Stimulated activated CD8-positive, alpha-beta memory T cell treated with anti-CD3 and anti-CD28 coated beads, Interleukin-4, amount 100 ng/mL, for 4 hours (primary cell): ENCODE data around the gene USP32.
"Not testable (repeated sequence)": the region's sequence is repeated elsewhere in the genome, so short reads cannot be mapped to it uniquely, and the experiment has no call there.

ENCODE experiments used
- DNase-seq, 2 donors: peaks; one replicate each; pipeline ENCODE4 v3.0.0-alpha.2; 2020; ENCODE audit warnings: low read depth in 2 of 2, low spot score in 1 of 2

USP32 gene

DNA sequence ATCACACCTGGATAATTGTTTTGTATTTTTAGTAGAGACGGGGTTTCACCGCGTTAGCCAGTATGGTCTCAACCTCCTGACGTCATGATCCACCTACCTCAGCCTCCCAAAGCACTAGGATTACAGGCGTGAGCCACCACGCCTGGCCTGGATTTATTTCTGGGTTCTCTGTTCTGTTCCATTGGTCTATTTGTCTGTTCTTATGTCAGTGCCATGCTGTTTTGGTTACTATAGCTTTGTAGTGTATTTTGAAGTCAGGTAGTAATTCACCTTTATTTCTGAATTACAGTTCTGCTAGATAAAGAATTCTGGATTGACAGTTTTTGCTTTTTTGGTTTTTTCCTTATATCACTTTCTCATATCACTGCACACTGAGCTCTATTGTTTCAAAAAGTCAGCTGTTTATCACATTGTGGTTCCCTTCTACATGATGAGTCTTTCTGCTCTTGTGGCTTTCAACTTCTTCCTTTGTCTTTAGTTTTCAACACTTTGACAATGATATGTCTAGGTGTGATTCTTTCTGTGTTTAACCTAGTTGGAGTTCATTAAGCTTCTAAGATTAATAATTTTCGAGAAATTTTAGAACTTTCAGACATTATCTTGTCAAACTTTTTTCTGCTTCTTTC is 144.0 kb downstream of the USP32 start:
- DNase-seq, result no peak

GRCh38 chr17:60244656-60245055 is 147.3 kb downstream of the USP32 start:
- DNase-seq, result no peak

GRCh38 chr17:60240290-60240689 is 151.6 kb downstream of the USP32 start:
- no peak for DNase-seq

DNA sequence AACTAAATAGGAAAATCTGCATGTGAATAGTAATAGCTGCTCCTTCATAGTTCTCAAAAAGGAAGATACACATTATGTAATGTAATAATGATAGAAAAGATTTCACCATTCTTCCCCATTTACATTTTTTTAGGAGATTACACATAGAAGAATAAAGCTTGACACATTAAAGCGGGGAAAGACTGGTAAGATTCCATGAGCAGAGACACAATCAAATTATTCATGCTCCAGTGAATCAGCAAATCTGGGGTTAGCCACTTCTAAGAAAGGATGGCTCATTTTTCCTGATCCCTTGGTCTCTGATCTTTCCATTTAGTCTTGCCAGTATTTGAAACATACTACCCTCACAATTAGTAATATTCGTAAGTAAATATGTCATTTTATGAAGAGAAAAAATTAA is 160.2 kb downstream of the USP32 start:
- no peak for DNase-seq

DNA sequence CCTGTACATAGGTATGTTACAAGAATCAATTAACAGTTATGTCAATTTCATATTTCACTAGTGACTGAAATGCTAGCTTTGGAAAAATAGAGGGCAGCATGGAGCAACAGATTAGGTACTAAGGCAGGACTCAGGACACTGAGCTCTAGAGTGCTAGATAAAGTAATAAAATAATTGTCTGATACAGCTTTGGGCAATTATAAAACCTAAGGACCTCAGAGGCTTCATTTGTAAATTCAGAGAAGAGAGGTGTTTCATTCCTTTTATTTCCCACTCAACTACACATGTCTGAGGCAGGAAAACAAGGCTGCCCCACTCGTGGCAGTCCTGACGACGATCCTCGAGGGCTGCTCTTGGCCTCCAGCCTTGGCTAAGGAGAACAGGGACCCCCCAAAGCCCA is 160.7 kb downstream of the USP32 start:
- DNase-seq, result no peak

DNA sequence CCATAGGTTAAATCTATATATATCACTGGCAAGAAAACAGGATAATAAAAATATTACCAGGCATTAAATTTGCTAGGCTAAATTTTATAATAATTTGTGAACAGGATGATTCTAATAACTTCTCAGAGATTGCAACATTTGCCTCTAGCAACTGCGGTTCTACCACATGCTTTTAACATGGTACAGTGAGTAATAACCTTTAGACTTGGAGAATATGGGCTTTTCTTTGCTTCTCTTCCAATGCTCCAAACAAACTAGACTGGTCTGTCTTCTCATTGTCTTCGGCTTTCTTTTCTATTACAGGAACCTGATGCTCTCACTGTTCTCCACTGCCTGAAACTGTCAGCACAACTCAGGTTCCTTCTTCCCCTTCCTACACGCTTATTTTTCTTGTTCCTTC is 161.6 kb downstream of the USP32 start:
- DNase-seq, result no peak

DNA sequence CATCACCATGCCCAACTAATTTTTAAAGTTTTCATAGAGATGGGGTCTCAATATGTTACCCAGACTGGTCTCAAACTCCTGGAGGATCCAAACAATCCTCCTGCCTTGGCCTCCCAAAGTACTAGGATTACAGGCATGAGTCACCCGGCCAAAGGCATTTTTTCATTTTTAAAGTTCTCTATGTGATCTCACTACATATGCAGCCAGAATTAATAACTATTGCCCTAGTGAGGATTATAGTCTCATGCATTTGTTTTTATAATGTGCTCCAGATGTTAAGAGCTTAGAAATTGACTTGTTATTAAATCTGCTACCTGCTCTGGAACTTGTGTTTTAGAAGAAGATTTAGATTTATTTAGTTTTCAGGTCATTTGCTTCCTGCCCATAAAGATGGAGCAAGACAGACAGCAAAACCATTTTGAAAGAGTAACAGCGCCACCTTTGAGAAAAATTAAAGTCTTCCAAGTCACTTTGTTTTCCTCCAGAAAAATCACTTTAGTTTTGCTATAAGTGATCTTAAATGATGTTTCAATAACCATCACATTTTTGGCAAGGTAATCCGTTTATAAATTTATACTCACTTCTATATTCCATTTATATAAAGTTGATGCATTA is 162.6 kb downstream of the USP32 start:
- no peak for DNase-seq

- DNase-seq, result not testable (repeated sequence)
Measured at GRCh38 chr17:60227276-60227675, 164.7 kb downstream of the USP32 start.

DNA sequence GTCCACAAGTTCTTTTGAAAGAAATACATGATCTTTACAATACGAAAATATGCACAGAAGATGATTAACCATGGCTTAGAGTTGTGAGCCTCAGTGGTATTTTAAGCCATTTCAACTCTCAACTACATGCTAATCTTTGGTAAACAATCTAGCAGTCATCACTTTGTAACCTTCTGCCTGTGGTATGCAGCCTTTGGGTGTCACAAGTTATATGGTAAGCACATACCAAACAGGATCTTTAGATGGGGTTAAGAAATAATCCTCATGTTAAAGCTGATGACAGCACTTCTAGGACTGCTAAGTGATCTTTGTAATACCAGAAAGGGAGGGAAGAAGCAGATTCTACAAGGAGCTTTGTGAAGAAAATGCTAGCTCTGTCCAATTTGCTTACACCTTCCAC is 167.9 kb downstream of the USP32 start:
- no peak for DNase-seq

GRCh38 chr17:60223456-60223855 is 168.5 kb downstream of the USP32 start:
- no peak for DNase-seq

- not testable (repeated sequence) for DNase-seq
Measured at GRCh38 chr17:60218774-60219173, 173.2 kb downstream of the USP32 start.

DNA sequence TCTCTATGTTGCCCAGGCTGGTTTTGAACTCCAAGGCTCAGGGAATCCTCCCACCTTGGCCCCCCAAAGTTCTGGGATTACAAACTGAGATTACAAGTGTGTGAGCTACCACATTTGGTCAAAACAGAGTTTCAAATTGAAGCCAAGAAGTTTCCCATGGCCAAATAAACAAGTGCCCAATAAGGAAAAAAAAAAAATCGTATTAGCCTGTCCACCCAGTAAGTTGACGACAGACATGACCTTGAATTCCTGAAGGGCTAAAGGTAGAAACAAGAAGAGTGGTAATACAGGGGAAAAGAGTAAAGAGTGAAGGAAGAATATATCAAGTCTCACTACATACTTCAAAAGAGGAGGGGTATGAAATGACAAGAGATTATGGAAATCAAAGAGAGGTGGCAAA is 176.0 kb downstream of the USP32 start:
- DNase-seq, result not testable (repeated sequence)

DNA sequence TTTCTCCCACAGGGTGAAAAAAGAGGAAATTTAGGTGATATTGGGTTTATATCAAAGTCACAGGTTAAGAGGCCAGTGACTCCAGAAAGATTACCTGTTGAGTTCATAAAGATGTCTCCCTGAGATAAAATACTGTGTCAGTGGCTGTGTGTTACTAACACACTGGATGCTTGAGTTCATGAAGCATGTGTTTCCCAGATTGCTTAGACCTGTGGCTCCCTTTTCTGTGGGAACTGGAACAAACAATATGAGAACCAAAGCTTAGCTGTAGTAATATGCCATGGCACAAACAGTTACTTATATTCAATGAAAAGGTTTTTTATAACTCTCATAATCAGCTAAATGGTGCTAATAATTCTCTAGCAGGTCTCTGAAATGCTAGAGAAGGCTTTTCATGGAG is 180.7 kb downstream of the USP32 start:
- not testable (repeated sequence) for DNase-seq

- DNase-seq, result not testable (repeated sequence)
Measured at GRCh38 chr17:60208302-60208701, 183.6 kb downstream of the USP32 start.

GRCh38 chr17:60205782-60206181 is 186.2 kb downstream of the USP32 start:
- not testable (repeated sequence) for DNase-seq

DNA sequence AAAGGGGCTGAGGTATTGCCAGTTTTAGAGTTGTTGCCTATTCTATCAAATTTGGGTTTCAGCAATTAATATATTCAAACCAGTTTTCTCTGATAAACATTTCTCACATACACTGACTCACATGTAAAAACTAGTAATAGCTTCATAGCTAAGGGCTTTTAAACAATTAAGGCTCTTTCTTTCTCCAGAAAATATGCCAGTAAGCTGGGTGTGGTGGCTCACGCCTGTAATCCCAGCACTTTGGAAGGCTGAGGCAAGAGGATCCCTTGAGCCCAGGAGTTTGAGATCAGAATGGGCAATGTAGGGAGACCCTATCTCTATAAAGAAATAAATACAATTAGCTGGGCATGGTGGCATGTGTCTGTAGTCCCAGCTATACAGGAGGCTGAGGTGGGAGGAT is 193.3 kb downstream of the USP32 start:
- DNase-seq, result not testable (repeated sequence)

DNA sequence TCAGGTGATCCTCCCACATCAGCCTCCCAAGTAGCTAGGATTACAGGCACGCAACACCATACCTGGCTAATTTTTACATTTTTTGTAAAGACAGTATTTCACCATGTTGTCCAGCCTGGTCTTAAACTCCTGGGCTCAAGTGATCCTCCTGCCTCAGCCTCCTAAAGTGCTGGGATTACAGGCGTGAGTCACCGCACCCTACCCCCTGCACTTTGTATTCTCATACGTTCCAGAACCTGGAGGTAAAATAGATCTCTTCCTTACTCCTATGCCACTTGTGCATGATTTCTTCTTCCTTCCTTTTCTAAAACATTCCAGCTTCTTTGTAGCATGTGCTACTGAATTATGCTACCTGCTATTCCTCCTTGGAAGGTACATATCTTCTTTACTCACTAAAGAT is 197.8 kb downstream of the USP32 start:
- not testable (repeated sequence) for DNase-seq

DNA sequence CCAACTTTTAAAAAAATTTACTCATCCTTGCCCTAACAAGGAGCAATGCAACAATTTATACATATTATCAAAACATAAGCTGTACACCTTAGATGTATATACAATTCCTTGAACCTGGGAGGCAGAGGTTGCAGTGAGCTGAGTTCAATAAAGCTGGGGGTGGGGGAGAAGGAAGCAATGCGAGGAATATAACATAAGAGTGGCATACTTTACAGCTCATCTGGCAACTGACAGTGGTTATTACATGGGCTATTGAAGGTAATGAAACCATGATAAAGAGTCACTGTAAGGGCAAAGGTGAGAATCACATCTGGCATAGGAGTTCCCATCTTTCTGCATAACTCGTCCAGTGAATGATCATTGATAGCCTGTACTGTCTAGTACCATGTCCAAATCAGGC is 198.5 kb downstream of the USP32 start:
- DNase-seq, result no peak

- not testable (repeated sequence) for DNase-seq
Measured at GRCh38 chr17:60193032-60193431, 198.9 kb downstream of the USP32 start.

- DNase-seq, result not testable (repeated sequence)
Measured at GRCh38 chr17:60190032-60190431, 201.9 kb downstream of the USP32 start.

- DNase-seq, result no peak
Measured at GRCh38 chr17:60188759-60189158, 203.2 kb downstream of the USP32 start.

- DNase-seq, result not testable (repeated sequence)
Measured at GRCh38 chr17:60186846-60187745, 204.8 kb downstream of the USP32 start.
